Fibroblast of skin of left biceps (primary cell): ENCODE data around the gene AP5B1.

Source experiments
- DNase-seq, 2 experiments: peaks; one replicate each; pipeline ENCODE4 v3.0.0-alpha.2; 2013; ENCODE audit warnings: low read depth in 2 of 2

AP5B1 gene

GRCh38 chr11:65802841-65803240, 22.1 kb upstream of the AP5B1 start:
- DNase-seq: no peak

GRCh38 chr11:65801153-65801987, 20.6 kb upstream of the AP5B1 start:
- DNase-seq: no peak

GRCh38 chr11:65798882-65799281, 18.1 kb upstream of the AP5B1 start:
- DNase-seq: no peak

- no peak for DNase-seq
Measured at GRCh38 chr11:65797711-65798110, 16.9 kb upstream of the AP5B1 start.

GRCh38 chr11:65796726-65797601, 16.2 kb upstream of the AP5B1 start:
- DNase-seq: no peak

- DNase-seq: no peak
Measured at GRCh38 chr11:65794570-65795510, 14.1 kb upstream of the AP5B1 start.

GRCh38 chr11:65793625-65794400, 13.0 kb upstream of the AP5B1 start:
- DNase-seq: no peak

GRCh38 chr11:65793144-65793581, 12.4 kb upstream of the AP5B1 start:
- no peak for DNase-seq

GRCh38 chr11:65792456-65792855, 11.7 kb upstream of the AP5B1 start:
- DNase-seq: no peak

- DNase-seq: no peak
Measured at GRCh38 chr11:65791719-65792213, 11.0 kb upstream of the AP5B1 start.

- DNase-seq: no peak
Measured at GRCh38 chr11:65790902-65791650, 10.3 kb upstream of the AP5B1 start.

- no peak for DNase-seq
Measured at GRCh38 chr11:65790104-65790901, 9.5 kb upstream of the AP5B1 start.

GRCh38 chr11:65789230-65790103, 8.7 kb upstream of the AP5B1 start:
- DNase-seq: no peak

- no peak for DNase-seq
Measured at GRCh38 chr11:65788821-65789220, 8.0 kb upstream of the AP5B1 start.

- DNase-seq: no peak
Measured at GRCh38 chr11:65787649-65788622, 7.2 kb upstream of the AP5B1 start.

GRCh38 chr11:65786786-65787636, 6.2 kb upstream of the AP5B1 start, which contains the start of gene OVOL1:
Gene OVOL1, plus strand, starts transcription at chr11:65787063. Its CDS starts 311 bp downstream, at chr11:65787374.
- no peak for DNase-seq
